K562 (cell line): ENCODE measurements around the gene MALAT1.

Experiments
- E2F1 ChIP-seq: sonication (generic); formaldehyde crosslinking; IDR thresholded peaks from 2 replicates; pipeline ENCODE4 v1.8.1; 2023; ENCODE audit warnings: mild to moderate bottlenecking, missing genetic modification reagents, moderate library complexity
- ZBTB7A ChIP-seq: IDR thresholded peaks from 2 replicates; pipeline ENCODE4 v1.6.1; 2011; ENCODE audit warnings: low read depth, mild to moderate bottlenecking, low read length, moderate library complexity, borderline replicate concordance; ENCODE audit not compliant: control insufficient read depth

GRCh38 chr11:65477149-65477965 is 21.5 kb upstream of the MALAT1 start:
- TF ChIP-seq E2F1 (0 out of 2 replicates have a peak, but pooled peaks have one; percentile 29), ZBTB7A (peak; percentile 95)
